Tibial nerve (tissue), 4 donors: ENCODE measurements around the gene DMBX1. TPM values are rescaled to one million over a fixed set of nuclear protein-coding genes. Genes with fewer than 3 reads are reported as not detected.
A peak's percentile ranks its signal among the peaks of the same experiment; 100 is the strongest.

Source experiments
- DNase-seq, 2 donors: peaks; one replicate each; pipeline ENCODE4 v3.0.0-alpha.2; 2019; ENCODE audit warnings: low spot score in 2 of 2
- H3K27ac ChIP-seq, 4 donors: fragments of 200-600 bp; sonication (generic) in 3 of 4; one replicate each; pipeline ENCODE4 v1.5.1; 2017 to 2019; ENCODE audit warnings: mild to moderate bottlenecking in 1 of 4
- H3K27me3 ChIP-seq, 2 donors: fragments of 200-600 bp; sonication (generic) in 1 of 2; one replicate each; pipeline versions ENCODE4 v1.5.1 to v1.6.0; 2017 to 2019
- H3K36me3 ChIP-seq, 3 donors: fragments of 200-600 bp; sonication (generic); one replicate each; pipeline ENCODE4 v1.5.1; 2018 to 2019
- H3K4me1 ChIP-seq, 4 donors: fragments of 200-600 bp; sonication (generic) in 3 of 4; one replicate each; pipeline ENCODE4 v1.5.1; 2017 to 2019
- H3K4me3 ChIP-seq, 4 donors: fragments of 200-600 bp; sonication (generic) in 3 of 4; one replicate each; pipeline ENCODE4 v1.5.1; 2017 to 2019; ENCODE audit warnings: mild to moderate bottlenecking in 1 of 4, moderate library complexity in 1 of 4
- H3K9me3 ChIP-seq, 4 donors: fragments of 200-600 bp; sonication (generic) in 3 of 4; one replicate each; pipeline ENCODE4 v1.5.1; 2017 to 2019
- CTCF ChIP-seq, 5 experiments: fragments of 200-600 bp in 3 of 5; fragments of 450-650 bp in 2 of 5; sonication (generic) in 3 of 5; IDR thresholded peaks; one replicate each; pipeline ENCODE4 v1.5.1; 2016 to 2019; ENCODE audit warnings: antibody characterized with exemption in 5 of 5, mild to moderate bottlenecking in 3 of 5, moderate library complexity in 2 of 5
- EP300 ChIP-seq, 2 donors: sonication (generic); formaldehyde crosslinking; IDR thresholded peaks; one replicate each; pipeline ENCODE4 v1.6.1; 2017; ENCODE audit warnings: antibody characterized with exemption in 2 of 2, mild to moderate bottlenecking in 1 of 2
- POLR2A ChIP-seq, 2 donors: fragments of 450-650 bp; IDR thresholded peaks; one replicate each; pipeline ENCODE4 v1.6.1; 2017; ENCODE audit warnings: antibody characterized with exemption in 2 of 2, mild to moderate bottlenecking in 2 of 2, moderate library complexity in 2 of 2
- WGBS, 2 donors: methylation state at CpG; one replicate each; pipeline ENCODE4 v1.1.5; 2018; 5-methylcytosine and 5-hydroxymethylcytosine counted together
- total RNA-seq, 4 donors: library from RNA; depleted of rRNA; stranded (reverse); fragments of >200 nt; gene quantifications; one replicate each; pipeline ENCODE4 v1.1.0, GENCODE V29; 2016

The DMBX1 gene
- total RNA-seq, 4 donors from 2014 or later = not detected

- WGBS, 2 donors = 31 to 45% methylated on average over 4 of the region's 4 CpGs
- DNase-seq = no peak
- H3K27ac ChIP-seq = no peak overlapping the region
- H3K27me3 ChIP-seq = peaks cover 0 to 75% of the 10 kb centered on the region in 2 donors
- no peaks in the 10 kb centered on the region for H3K9me3 ChIP-seq
- no peak for TF ChIP-seq EP300 (IDR thresholded peaks at IDR 0.05)
- no peak for TF ChIP-seq CTCF (IDR thresholded peaks at IDR 0.05)
- no peak for TF ChIP-seq POLR2A (IDR thresholded peaks at IDR 0.05)
- no peaks in the 10 kb centered on the region for H3K36me3 ChIP-seq
- H3K4me1 ChIP-seq = no peaks in the 10 kb centered on the region
- no peak overlapping the region for H3K4me3 ChIP-seq
Observed at GRCh38 chr1:46473991-46474390, 15.6 kb upstream of the DMBX1 start.

GRCh38 chr1:46474570-46474969 lies 15.1 kb upstream of the DMBX1 start:
- no peaks in the 10 kb centered on the region for H3K36me3 ChIP-seq
- H3K27me3 ChIP-seq = peaks cover 0 to 75% of the 10 kb centered on the region in 2 donors
- no peaks in the 10 kb centered on the region for H3K4me1 ChIP-seq
- DNase-seq = no peak
- TF ChIP-seq CTCF (IDR thresholded peaks at IDR 0.05) (no peak), POLR2A (IDR thresholded peaks at IDR 0.05) (no peak), EP300 (IDR thresholded peaks at IDR 0.05) (no peak)
- WGBS, 2 donors = 29 to 31% methylated on average over 17 to 20 of the region's 20 CpGs
- H3K4me3 ChIP-seq = no peak overlapping the region
- no peak overlapping the region for H3K27ac ChIP-seq
- H3K9me3 ChIP-seq = no peaks in the 10 kb centered on the region

GRCh38 chr1:46476673-46477072 lies 13.0 kb upstream of the DMBX1 start:
- Histone ChIP-seq H3K27ac (no peak overlapping the region), H3K4me3 (no peak overlapping the region), H3K27me3 (peaks cover 0 to 76% of the 10 kb centered on the region in 2 donors), H3K36me3 (no peaks in the 10 kb centered on the region), H3K4me1 (no peaks in the 10 kb centered on the region), H3K9me3 (no peaks in the 10 kb centered on the region)
- WGBS, 2 donors = 86 to 89% methylated on average over 2 of the region's 2 CpGs
- no peak for TF ChIP-seq CTCF (IDR thresholded peaks at IDR 0.05)
- TF ChIP-seq EP300 (IDR thresholded peaks at IDR 0.05) = no peak
- TF ChIP-seq POLR2A (IDR thresholded peaks at IDR 0.05) = no peak
- DNase-seq = no peak

GRCh38 chr1:46477153-46477929 lies 12.3 kb upstream of the DMBX1 start:
- Histone ChIP-seq H3K4me3 (no peak overlapping the region), H3K4me1 (no peaks in the 10 kb centered on the region), H3K9me3 (no peaks in the 10 kb centered on the region), H3K27ac (no peak overlapping the region), H3K27me3 (peaks cover 0 to 75% of the 10 kb centered on the region in 2 donors), H3K36me3 (no peaks in the 10 kb centered on the region)
- TF ChIP-seq CTCF (IDR thresholded peaks at IDR 0.05) (peak; percentile 75 to 89 (median 88)), POLR2A (IDR thresholded peaks at IDR 0.05) (no peak)
- 26 to 31% methylated on average over 11 of the region's 11 CpGs for WGBS, 2 donors
- DNase-seq = peak; percentile 55 to 79

GRCh38 chr1:46478721-46479485 lies 10.7 kb upstream of the DMBX1 start:
- Histone ChIP-seq H3K4me3 (no peak overlapping the region), H3K4me1 (no peaks in the 10 kb centered on the region), H3K9me3 (no peaks in the 10 kb centered on the region), H3K36me3 (no peaks in the 10 kb centered on the region), H3K27ac (no peak overlapping the region), H3K27me3 (peaks cover 0 to 80% of the 10 kb centered on the region in 2 donors)
- 58 to 74% methylated on average over 8 of the region's 8 CpGs for WGBS, 2 donors
- TF ChIP-seq POLR2A (IDR thresholded peaks at IDR 0.05) (no peak), EP300 (IDR thresholded peaks at IDR 0.05) (no peak), CTCF (IDR thresholded peaks at IDR 0.05) (no peak)
- no peak for DNase-seq
